Activated CD4-positive, CD25-positive, alpha-beta regulatory T cell (primary cell): ENCODE measurements around the gene GCLC.
"Not testable (repeated sequence)": the region's sequence is repeated elsewhere in the genome, so short reads cannot be mapped to it uniquely, and the experiment has no call there.

Experiments used
- DNase-seq, 4 experiments: peaks; one replicate each; lab custom pipeline; 2025; lab: John Stamatoyannopoulos, UW

GCLC gene

DNA sequence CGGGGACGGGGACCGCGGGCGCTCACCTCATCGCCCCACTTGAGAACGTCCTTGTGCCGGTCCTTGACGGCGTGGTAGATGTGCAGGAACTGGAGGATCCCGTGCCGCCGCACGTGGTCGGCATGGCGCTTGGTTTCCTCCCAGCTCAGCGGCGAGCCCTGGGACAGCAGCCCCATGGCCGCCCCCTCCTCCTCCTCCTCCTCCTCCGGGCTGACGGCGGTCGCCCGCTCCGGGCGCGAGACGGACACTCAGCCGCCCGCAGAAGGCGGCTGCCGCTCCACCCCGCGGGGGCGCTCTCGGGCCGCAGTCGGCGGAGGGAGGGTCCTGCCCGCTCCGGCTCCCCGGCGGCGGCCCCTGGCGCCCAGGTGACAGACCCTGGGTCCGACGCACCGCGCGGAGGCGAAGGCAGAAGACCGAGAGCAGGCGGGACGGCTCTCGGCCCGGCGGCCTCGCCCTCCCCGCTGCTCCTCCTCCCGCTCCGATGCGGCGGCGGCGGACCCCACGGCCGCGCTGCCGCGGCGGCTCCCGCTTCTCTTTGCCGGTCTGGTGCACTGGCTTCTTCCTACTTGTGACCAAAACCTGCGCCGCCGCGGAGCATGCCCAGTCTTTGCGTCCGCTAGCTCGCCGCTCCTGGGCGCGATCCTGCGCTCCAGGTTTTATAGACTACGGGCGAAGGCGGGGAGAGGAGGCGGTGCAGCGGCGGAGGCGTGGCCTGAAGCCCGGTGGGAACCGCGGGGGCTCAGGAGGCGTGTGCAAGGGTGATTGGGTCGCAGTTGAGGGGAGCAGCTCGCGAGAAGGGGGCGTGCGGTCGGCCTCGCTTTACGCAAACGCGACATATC is at the start of gene GCLC:
Gene GCLC (minus strand): TSS at position 632 of the 839 bp plus-strand sequence. CDS start 456 bp downstream, at position 176.
- DNase-seq: peak; percentile 66 to 81 (median 75)

DNA sequence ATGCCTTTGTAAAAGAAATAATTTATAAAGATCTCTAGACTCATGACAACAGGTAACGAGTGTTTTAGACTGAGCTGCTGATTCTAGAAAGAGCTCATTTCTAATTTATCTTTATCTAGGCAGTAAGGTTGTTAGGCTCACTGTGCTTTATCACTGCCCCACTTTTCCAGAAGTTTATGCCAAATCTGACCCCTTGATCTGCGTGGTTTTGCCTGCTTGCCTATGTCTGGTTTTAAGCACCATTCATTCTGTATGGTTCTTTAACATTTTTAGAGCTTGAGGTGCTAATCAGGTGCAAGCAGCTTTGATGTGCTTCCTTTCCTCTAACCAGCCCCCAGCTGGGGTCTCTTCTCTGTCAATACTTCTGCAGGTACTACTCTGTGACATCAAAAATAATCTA is 49.7 kb upstream of the GCLC start:
- DNase-seq: no peak

DNA sequence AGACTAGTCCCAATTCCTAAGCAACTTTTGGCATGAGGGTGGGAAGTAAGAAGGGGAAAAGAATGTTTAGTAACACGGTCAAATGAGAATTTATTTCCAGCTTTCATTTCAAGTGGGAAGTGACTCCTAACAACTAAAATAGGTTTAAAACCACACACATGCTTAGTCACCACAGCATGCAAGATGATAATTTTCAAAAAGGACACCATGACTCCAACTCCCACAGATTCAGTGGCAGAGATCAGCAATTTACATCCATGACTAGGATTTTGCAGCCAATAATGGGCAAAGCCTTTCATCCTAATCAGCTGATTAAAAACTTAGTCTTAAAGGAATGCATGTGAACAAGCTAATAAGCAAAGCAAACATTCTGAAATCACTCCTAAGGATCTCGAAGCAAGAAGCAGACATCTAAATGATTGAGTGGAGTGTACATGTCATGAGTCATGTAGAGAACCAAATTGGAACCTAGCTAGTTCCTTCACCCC is 48.1 kb upstream of the GCLC start:
- no peak for DNase-seq

DNA sequence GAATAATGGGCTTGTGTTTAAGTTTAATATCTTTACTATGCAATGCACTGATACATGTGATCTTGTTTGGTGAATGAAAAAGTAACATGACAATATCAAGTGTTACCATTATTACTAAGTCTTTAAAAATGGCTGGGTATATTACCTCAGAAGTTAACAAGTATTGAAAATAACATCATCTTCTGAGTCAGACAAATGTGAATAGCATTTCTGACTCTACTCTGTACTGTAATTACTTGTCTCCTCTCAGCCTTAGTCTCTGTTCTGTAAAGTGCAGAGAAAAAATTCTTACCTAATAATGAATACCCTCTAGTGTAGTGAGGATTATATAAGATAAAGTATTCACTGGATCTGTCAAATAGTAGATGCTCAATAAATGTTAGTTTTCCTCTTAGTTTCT is 47.0 kb upstream of the GCLC start:
- DNase-seq: no peak

DNA sequence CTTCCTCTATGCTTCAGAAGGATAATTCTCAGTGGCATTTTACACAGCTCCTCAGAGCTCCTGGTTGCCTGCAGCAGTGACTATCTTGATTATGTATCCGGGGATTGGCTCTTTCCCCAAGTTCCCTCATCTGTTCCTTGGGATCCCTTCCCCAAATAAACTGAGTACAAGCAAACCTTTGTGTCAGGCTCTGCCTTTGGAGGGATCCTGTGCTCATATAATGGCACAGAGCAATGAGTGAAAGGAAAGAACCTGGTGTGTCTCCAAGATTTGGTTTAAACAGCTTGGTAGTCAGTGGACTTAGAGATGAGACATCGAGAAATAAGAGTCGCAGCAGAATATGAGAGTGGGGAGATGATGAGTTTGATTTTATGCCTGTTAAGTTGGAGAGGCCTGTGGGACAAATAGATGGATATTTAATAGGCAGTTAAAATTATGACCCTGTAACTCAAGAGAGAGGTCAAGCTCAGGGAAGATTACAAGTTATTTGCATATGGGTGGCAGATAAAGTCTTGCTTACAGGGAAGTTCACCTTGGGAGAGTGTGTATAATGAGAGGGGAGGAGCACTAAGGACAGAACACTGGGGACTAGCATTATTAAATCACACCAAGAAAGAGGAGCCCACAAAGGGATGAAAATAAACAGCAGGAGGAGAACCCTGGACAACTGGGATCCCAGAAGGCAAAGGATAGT is 44.1 kb upstream of the GCLC start:
- DNase-seq: no peak

DNA sequence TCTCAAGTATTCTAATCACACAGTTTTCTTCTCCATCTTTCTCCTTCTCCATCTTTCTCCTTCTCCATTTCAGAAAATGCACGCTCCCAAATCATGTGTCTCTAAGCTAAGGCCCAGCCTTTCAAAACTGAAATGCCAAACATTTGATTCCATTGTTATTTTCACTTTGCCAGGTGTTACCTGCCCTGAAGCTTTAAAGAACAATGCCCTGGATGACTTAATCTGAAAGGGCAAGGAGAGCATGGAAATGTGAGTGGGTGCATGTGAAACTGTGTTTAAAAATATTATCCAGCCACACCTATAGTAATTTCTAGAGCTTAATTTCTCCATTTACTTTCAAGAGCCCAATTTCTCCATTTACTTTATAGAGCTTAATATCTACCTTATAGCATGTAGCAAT is 42.4 kb upstream of the GCLC start:
- DNase-seq: no peak

DNA sequence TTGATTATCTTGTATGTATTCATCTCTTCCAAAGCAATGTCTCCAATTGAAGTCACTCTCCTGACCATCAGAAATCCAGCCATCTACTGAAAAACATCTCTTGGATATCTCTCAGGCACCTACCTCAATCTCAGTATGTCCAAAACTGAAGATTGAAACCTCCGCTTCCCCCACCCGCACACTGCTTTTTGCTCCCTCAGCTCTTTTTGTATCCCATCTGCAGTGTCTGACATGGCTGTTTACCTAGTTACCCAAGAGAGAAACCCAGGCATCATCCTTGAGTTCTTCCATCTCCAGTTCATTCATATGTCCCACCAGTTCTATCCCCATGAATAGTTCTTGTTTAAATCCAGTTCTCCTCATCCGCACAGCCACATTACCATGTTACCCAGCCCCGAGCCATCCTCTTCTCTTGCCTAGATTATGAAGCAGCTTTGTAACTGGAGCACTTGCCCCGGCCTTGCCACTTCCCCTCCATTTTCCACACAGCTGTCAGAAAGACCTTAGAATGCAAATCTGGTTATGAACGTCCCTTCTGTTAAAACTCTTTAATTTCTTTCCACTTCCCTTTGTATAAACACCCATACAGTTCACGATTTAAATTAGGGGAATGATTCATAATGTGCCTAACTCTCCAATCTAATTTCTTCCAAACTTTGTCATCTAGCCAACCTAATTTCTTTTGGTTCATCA is 40.5 kb upstream of the GCLC start:
- DNase-seq: no peak

DNA sequence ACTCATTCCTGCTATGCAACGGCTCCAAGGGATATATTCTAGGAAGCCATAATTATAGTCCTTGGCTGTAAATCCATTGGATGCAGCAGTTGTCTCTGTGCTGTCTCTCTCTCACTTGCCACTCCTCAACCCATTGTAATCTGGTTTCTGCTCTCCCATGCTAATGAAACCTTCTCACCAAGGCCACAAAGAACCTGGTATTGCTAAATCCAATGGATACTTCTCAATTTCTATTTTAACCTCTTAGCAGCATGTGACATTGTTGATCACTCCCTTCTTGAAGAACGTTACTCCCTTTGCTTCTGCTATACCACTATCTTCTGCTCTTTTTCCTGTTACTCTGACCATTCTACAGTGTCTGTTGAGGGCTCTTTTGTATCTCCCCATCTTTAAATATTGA is 39.8 kb upstream of the GCLC start:
- no peak for DNase-seq

DNA sequence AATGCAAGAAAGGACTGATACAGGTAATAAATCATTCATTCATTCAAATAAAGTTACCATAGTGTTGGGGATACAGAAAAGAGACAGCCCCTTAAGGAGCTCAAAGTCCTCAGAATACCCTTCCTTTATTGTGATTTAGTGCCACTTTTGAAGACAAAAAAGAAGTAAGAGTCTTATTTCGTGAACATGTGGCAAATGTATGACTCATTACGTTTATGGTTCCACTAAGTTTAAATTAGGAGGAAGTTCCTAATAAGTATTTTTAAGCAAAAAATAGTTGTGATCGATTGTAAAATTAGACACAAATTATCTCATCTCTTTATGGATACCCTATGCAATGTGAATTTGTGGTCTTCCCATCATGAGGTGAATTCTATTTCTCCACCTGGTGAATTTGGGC is 38.5 kb upstream of the GCLC start:
- DNase-seq: no peak

DNA sequence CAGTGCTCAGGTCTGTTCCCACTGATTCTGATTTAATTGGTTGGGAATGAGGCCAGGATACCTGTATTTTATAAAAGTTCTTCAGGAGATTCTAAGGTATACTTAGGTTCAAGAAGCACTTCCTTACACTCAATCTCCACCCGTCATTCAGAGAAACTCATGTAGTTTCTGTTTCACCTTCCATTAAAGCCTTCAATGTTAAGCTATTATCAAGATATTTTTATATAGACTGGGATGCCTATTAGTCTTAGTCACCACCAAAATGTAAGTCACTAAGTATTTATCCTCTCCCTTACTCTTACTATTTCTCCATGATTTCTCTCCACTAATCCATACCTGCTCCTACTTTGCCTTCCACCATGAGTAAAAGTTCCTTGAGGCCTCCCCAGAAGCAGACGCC is 38.1 kb upstream of the GCLC start:
- DNase-seq: no peak

DNA sequence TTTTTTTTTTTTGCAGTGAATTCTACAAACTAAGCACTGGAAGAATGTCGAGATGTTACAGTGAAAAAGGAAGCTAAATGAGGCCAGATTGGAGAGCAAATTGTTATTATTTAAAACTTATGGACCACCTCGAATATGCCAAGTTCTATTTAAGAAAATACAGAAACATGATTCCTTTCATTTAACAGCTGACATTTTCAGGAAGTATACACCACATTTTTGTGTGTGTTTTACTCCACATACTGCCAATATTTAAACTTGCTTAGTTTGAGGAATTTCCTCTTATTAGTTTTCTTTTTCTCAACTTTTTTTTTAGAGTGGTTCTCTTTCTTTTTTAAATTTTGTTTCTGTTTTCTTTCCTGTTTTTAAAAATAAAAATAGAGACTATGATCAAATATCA is 37.0 kb upstream of the GCLC start:
- no peak for DNase-seq

DNA sequence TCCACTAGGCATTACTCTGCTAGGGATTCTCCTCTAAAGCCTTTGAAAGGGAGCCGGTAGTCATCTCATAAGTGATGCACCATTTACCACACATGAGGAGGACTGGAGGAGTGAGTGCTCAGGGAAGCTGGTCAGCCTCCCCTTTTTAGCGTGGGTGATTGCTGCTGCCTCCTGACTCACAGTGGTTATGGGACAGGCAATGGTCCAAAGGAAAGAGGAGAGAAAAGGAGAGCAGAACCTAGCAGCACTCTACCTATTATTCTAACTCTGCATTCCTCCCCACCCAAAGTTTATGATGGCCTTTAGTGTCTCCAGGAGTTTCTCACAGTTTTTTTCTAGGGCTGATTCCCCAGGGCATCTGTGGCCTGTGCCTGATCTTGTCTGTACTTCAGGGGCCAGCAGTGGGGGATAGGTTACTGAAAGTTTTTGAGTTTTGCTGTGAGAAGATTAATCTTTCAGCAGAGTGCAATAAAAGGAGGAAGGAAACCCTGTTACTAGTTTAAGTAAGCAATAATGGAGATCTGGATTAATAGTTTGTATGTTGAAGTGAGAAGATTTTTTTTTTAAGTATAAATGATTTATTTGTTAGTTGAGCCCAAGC is 36.4 kb upstream of the GCLC start:
- no peak for DNase-seq

DNA sequence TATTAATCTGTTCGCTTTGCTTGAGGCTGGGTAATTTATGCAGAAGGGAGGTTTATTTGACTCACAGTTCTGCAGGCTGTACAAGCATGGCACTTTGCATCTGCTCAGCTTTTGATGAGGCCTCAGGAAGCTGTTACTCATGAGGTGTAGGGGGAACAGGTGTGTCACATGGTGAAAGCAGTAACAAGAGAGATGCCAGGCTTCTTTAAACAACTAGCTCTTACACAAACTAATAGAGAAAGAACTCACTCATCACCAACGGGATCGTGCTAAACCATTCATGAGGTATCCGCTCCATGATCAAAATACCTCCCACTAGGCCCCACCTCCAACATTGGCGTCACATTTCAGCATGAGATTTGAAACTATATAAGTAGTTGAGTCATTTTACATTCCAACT is 34.4 kb upstream of the GCLC start:
- DNase-seq: no peak

DNA sequence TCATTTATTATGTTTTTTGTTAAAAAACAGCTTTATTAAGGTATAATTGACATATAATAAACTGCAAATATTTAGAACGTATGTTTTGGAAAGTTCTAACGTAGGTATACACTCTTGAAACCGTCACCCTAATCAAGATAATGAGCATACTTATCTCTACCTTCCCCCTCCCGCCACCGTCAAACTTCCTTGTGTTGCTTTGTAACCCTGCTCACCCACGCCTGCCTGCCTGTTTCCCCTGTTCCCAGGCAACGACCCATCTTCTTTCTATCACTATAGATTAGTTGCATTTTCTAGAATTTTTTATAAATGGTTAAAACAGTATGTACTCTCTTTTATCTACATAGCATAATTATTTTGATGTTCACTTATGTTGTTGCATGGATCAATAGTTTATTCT is 33.5 kb upstream of the GCLC start:
- no peak for DNase-seq

DNA sequence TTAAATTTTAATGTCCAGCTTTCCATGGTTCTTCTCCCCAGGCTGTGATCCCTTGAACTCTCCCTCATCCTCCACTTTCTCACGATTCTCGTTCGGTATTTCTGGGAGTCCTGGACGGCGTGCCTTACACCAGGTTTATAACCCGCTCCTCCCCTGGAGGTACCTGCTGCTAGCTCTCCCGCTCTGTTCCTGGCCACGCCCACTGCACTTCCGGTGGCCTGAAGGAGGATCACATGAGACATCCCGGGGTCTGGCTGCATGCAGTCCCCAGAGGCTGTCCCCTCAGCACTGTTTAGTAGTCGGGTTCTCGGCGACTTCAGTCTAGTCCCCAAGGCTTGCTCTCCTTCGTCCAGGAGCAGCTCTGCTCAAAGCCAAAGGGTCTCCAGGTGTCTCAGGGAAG is 28.4 kb upstream of the GCLC start:
- DNase-seq: no peak

DNA sequence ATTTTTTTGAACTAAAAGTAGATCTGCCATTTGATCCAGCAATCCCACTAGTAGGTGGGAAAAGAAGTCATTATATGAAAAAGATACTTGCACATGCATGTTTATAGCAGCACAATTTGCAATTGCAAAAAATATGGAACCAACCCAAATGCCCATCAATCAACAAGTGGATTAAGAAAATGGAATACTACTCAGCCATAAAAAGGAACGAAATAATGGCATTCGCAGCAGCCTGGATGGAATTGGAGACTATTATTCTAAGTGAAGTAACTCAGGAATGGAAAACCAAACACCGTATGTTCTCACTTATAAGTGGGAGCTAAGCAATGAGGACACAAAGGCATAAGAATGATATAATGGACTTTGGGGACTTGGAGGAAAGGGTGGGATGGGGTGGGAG is 27.5 kb upstream of the GCLC start:
- DNase-seq: not testable (repeated sequence)

DNA sequence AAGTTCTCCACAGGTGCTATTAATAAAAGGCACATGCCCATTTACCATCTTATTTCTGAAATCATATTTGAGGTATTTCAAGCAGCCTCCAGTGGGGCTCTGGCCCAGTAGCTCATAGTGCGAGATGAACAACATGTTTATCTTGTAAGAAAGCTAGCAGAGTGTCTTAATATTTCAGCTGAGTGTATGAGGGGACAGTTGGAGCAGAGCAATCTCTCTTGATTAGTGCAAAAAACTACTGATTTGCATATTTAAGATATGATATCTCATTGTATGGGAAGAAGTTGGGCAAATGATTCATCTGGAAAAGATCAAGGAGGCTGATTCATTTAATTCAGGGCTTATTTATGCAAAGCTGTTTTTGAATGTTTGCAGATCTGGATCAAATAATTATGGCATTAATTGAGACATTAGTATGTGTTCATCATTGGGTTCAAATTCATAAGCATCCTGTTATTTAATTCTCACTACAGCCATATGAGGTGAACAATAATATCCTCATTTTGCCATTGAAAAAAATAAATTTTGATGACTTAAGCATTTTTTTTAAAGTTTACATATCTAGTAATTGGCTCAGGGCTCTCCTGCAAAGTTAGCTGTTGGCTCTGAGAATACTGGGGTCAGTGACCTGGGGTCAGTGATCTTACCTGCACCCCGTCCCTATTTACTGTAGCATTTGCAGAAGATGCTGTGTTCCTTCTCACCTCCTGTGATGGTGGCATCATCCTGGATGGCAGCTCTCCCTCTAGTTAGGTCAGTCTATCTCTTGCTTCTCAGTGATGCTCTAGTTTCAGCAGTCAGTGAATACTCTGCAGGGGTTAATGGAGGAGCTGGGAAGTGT is 24.1 kb upstream of the GCLC start:
- DNase-seq: no peak

DNA sequence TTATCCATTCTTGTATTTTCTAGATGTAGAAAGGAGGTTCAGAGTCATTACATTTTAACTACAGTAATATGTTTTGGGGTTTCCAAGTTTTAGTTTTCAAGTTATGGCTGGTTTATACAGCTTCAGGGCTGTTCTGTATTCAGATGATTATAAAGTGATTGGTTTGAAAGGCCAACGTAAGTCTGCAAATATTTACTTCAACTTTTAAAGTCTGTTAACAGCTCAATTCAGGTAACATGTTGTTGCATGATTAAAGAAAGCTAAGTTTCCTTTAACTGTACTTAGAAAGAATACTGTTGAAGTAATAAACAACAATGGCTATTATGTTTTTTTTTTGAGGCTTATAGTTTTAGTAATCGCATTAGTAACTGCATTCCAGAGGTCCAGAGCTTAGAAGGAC is 22.8 kb upstream of the GCLC start:
- no peak for DNase-seq

DNA sequence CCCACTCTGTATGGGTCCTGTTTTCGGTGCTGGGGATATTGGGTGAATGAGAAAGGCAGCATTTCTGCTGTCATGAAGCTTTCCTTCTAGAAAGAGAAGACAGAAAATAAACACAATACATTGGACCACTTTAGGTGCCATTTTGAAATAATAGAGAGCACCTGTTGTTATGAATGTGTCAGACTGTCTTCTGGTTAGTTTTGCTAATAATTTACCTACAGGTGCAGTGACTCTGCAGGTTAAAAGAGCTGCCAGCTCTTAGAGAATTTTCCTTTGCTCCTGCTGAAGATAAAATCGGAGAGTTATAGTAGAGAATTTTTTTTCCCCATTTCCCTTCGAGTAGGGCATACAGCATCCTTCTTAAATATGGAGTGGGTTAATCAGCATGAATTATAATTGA is 21.9 kb upstream of the GCLC start:
- DNase-seq: no peak

DNA sequence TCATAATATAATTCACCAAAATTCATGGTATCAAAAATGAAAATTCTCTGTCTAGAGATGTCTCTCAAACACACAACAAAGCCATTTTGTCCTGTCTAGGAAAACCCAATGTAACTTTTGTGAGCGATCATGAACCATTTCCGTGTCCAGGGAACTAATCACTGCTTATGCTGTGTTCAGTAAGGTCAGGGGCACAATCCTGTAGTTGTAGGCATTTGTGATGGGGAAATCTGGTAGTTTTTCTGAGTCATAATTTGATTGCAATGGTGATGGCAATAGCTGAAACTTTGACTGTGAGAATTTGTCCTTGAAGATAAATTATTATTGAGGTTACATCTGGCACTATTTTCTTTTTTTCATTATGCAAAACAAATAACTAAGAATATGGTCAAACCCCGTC is 21.0 kb upstream of the GCLC start:
- DNase-seq: no peak

DNA sequence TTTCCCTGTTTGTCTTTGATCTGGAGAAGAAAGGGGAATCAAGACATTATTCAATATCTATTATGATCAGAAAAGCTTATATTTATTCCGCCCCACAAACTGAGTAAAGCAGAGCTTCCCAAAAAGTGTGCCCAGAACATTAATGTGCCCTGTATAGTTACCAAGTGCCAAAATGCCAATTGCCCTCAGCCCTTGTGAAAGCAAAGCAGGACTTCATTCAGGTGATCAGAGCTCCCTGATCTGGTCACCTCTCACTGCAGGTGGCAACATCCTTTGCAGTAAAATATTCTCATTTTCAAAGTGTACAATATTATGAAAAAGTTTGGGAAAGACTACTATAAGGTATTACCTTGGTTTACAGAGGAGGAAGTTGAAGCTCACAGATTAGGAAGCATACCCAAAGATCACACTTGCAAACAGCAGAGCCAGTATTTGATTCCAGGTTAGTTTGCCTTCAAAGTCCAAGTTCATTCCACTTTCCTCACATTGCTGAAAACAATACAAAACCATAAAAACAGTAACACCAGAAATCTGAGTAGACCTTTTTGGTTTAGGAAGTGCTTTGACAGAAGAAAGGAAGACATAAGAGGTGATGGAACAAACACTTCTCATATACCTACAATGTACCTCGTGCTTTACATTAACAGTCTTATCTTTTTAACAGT is 19.6 kb upstream of the GCLC start:
- DNase-seq: no peak
